C4-2B (cell line): ENCODE data around the gene PCNA.
"Not testable (repeated sequence)": the region's sequence is repeated elsewhere in the genome, so short reads cannot be mapped to it uniquely, and the experiment has no call there.

Experiments
- CTCF ChIP-seq: fragments of 450-650 bp; conservative IDR thresholded peaks from 2 replicates; pipeline ENCODE4 v1.5.1; 2017; ENCODE audit warnings: mild to moderate bottlenecking
- ZFX ChIP-seq: fragments of 450-650 bp; IDR thresholded peaks from 2 replicates; pipeline ENCODE4 v1.6.1; 2017

GRCh38 chr20:5071942-5072341 is 47.8 kb downstream of the PCNA start:
- not testable (repeated sequence) for TF ChIP-seq ZFX, CTCF
